ENCODE results near the gene NSRP1.
A peak's percentile ranks its signal among the peaks of the same experiment; 100 is the strongest.
"Not testable (repeated sequence)": the region's sequence is repeated elsewhere in the genome, so short reads cannot be mapped to it uniquely, and the experiment has no call there.

NSRP1 gene

GRCh38 chr17:30222721-30223175 lies 106.1 kb downstream of the NSRP1 start:
- DNase-seq (ENCODE audit: low spot score), result no peak

GRCh38 chr17:30224419-30224960 lies 107.9 kb downstream of the NSRP1 start:
- DNase-seq (ENCODE audit: low spot score), result no peak

- no peak for DNase-seq (ENCODE audit: low spot score)
Measured at GRCh38 chr17:30225112-30225511, 108.5 kb downstream of the NSRP1 start.

- no peak for DNase-seq (ENCODE audit: low spot score)
Measured at GRCh38 chr17:30225919-30226553, 109.4 kb downstream of the NSRP1 start.

- DNase-seq (ENCODE audit: low spot score), result no peak
Measured at GRCh38 chr17:30226878-30227277, 110.3 kb downstream of the NSRP1 start.

GRCh38 chr17:30228011-30228410 lies 111.4 kb downstream of the NSRP1 start:
- no peak for DNase-seq (ENCODE audit: low spot score)

GRCh38 chr17:30229012-30229411 lies 112.4 kb downstream of the NSRP1 start:
- DNase-seq (ENCODE audit: low spot score), result no peak

GRCh38 chr17:30230009-30230408 lies 113.4 kb downstream of the NSRP1 start:
- DNase-seq (ENCODE audit: low spot score), result not testable (repeated sequence)

- DNase-seq (ENCODE audit: low spot score), result no peak
Measured at GRCh38 chr17:30230596-30231125, 114.0 kb downstream of the NSRP1 start.

GRCh38 chr17:30232015-30232823 lies 115.6 kb downstream of the NSRP1 start:
- DNase-seq (ENCODE audit: low spot score), result no peak

- DNase-seq (ENCODE audit: low spot score), result no peak
Measured at GRCh38 chr17:30232824-30233427, 116.3 kb downstream of the NSRP1 start.

- no peak for DNase-seq (ENCODE audit: low spot score)
Measured at GRCh38 chr17:30234296-30234695, 117.7 kb downstream of the NSRP1 start.

- DNase-seq (ENCODE audit: low spot score), result peak; percentile 54
Measured at GRCh38 chr17:30234964-30235363, 118.3 kb downstream of the NSRP1 start.

- DNase-seq (ENCODE audit: low spot score), result peak; percentile 37
Measured at GRCh38 chr17:30235386-30236296, 119.0 kb downstream of the NSRP1 start, which contains the start of gene SLC6A4. TSS of gene SLC6A4 (minus strand) at chr17:30235697. CDS start at chr17:30221958, 13,739 bp downstream.

All from germinal center (tissue), 1 donor.